ENCODE results near the gene DNAJB1.
A peak's percentile ranks its signal among the peaks of the same experiment; 100 is the strongest.

The DNAJB1 gene

DNA sequence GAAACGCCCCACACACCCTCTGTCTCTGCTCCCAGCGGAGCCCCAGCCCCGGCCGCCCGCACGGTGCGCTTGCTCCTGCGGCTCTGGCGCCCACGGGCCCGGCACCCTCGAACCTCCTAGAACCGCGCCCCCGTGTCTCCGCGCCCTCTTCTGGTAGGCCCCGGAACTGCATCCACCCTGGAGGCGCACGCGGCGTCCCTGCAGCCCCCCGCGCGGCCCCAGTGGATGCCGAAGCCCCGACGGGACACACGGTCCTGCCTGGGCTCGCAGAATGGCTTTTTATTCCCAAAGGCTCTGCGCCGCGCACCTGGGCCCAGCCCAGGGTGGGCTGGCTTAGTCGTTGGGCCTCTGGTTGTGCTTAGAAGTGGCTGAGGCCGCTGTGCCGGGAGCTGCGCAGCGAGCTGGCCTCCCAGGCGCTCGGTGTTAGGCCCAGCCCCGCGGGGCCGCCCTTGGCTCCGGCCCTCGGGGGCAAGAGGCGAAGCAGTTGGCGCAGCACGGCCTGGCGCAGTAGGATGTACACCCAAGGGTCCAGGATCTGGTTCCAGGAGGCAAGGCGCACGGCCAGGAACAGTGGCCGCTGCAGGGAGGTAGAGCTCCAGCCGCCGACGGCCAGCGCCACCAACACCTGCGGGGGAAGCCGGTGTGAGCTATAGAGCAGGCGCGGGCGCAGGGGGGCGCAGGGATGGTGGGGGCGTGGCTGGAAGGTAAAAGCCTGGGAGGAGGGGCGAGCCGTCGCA, 45.8 kb downstream of the DNAJB1 start:
- Histone ChIP-seq H3K27ac (ENCODE audit: insufficient read depth in 1 of 2, low read depth in 1 of 2, low read length in 2 of 2, poor library complexity in 1 of 2, severe bottlenecking in 2 of 2) (no peak overlapping the region), H3K36me3 (ENCODE audit: control insufficient read depth in 4 of 4, insufficient read depth in 4 of 4, low read length in 3 of 4) (peaks cover 3 to 37% (median 26%) of the 10 kb centered on the region in 4 experiments), H3K4me3 (ENCODE audit: control insufficient read depth in 1 of 7, extremely low read depth in 1 of 7, insufficient read depth in 4 of 7, low read depth in 2 of 7, low read length in 6 of 7) (peak overlapping the region in 2 of 7 experiments; percentile 32 to 37), H3K9me3 (ENCODE audit: control extremely low read depth in 1 of 5, control insufficient read depth in 4 of 5, insufficient read depth in 2 of 5, low read depth in 1 of 5, low read length in 4 of 5) (no peaks in the 10 kb centered on the region), H3K27me3 (replicated peaks in 2 of 5; ENCODE audit: control insufficient read depth in 4 of 5, insufficient read depth in 5 of 5, low read length in 4 of 5) (peaks cover 0 to 37% (median 7%) of the 10 kb centered on the region in 5 experiments), H3K4me1 (ENCODE audit: control extremely low read depth in 1 of 4, control insufficient read depth in 4 of 4, insufficient read depth in 4 of 4, low read length in 3 of 4) (peaks cover 0 to 43% (median 39%) of the 10 kb centered on the region in 4 experiments)
- WGBS (ENCODE audit: insufficient coverage): 1% methylated on average over 50 of the region's 66 CpGs
- CTCF ChIA-PET: interaction anchor here (0.8 to 2.0 kb wide), 16 partner anchors 8 to 65 kb away, joined by 3 to 7 read pairs (median 4); no protein-coding TSS in a partner anchor
- peak; percentile 75 to 82 (median 81) for DNase-seq
- POLR2A ChIA-PET: interaction anchor here (0.7 kb wide), 1 partner anchor 10 kb away, joined by 3 read pairs; no protein-coding TSS in a partner anchor

GRCh38 chr19:14471436-14472187, 46.6 kb downstream of the DNAJB1 start:
- H3K27ac ChIP-seq (ENCODE audit: insufficient read depth in 1 of 2, low read depth in 1 of 2, low read length in 2 of 2, poor library complexity in 1 of 2, severe bottlenecking in 2 of 2): no peak overlapping the region
- H3K27me3 ChIP-seq (replicated peaks in 2 of 5; ENCODE audit: control insufficient read depth in 4 of 5, insufficient read depth in 5 of 5, low read length in 4 of 5): peaks cover 0 to 36% (median 7%) of the 10 kb centered on the region in 5 experiments
- WGBS (ENCODE audit: insufficient coverage): 82% methylated on average over 28 of the region's 46 CpGs
- CTCF ChIA-PET: interaction anchor here (0.8 to 2.0 kb wide), 9 partner anchors 9 to 57 kb away, joined by 3 to 7 read pairs (median 3); no protein-coding TSS in a partner anchor
- H3K4me3 ChIP-seq (ENCODE audit: control insufficient read depth in 1 of 7, extremely low read depth in 1 of 7, insufficient read depth in 4 of 7, low read depth in 2 of 7, low read length in 6 of 7): peak overlapping the region in 1 of 7 experiments; percentile 32
- DNase-seq: no peak
- POLR2A ChIA-PET: no interaction called here
- no peaks in the 10 kb centered on the region for H3K9me3 ChIP-seq (ENCODE audit: control extremely low read depth in 1 of 5, control insufficient read depth in 4 of 5, insufficient read depth in 2 of 5, low read depth in 1 of 5, low read length in 4 of 5)
- peaks cover 3 to 42% (median 28%) of the 10 kb centered on the region in 4 experiments for H3K36me3 ChIP-seq (ENCODE audit: control insufficient read depth in 4 of 4, insufficient read depth in 4 of 4, low read length in 3 of 4)
- peaks cover 0 to 43% (median 37%) of the 10 kb centered on the region in 4 experiments for H3K4me1 ChIP-seq (ENCODE audit: control extremely low read depth in 1 of 4, control insufficient read depth in 4 of 4, insufficient read depth in 4 of 4, low read length in 3 of 4)

- H3K27me3 ChIP-seq (replicated peaks in 2 of 5; ENCODE audit: control insufficient read depth in 4 of 5, insufficient read depth in 5 of 5, low read length in 4 of 5): peaks cover 0 to 29% (median 7%) of the 10 kb centered on the region in 5 experiments
- no peaks in the 10 kb centered on the region for H3K9me3 ChIP-seq (ENCODE audit: control extremely low read depth in 1 of 5, control insufficient read depth in 4 of 5, insufficient read depth in 2 of 5, low read depth in 1 of 5, low read length in 4 of 5)
- DNase-seq: no peak
- WGBS (ENCODE audit: insufficient coverage): 96% methylated on average over 23 of the region's 32 CpGs
- H3K36me3 ChIP-seq (ENCODE audit: control insufficient read depth in 4 of 4, insufficient read depth in 4 of 4, low read length in 3 of 4): peaks cover 3 to 52% (median 32%) of the 10 kb centered on the region in 4 experiments
- CTCF ChIA-PET: interaction anchor here (3.1 kb wide), 1 partner anchor 10 kb away, joined by 17 read pairs; no protein-coding TSS in a partner anchor
- no peak overlapping the region for H3K4me3 ChIP-seq (ENCODE audit: control insufficient read depth in 1 of 7, extremely low read depth in 1 of 7, insufficient read depth in 4 of 7, low read depth in 2 of 7, low read length in 6 of 7)
- H3K4me1 ChIP-seq (ENCODE audit: control extremely low read depth in 1 of 4, control insufficient read depth in 4 of 4, insufficient read depth in 4 of 4, low read length in 3 of 4): peaks cover 0 to 34% (median 25%) of the 10 kb centered on the region in 4 experiments
- POLR2A ChIA-PET: interaction anchor here (0.5 to 0.8 kb wide), 2 partner anchors 14 to 48 kb away, joined by 3 read pairs; no protein-coding TSS in a partner anchor
- H3K27ac ChIP-seq (ENCODE audit: insufficient read depth in 1 of 2, low read depth in 1 of 2, low read length in 2 of 2, poor library complexity in 1 of 2, severe bottlenecking in 2 of 2): no peak overlapping the region
Observed at GRCh38 chr19:14470031-14470876, 47.9 kb downstream of the DNAJB1 start.

- H3K4me1 ChIP-seq (ENCODE audit: control extremely low read depth in 1 of 4, control insufficient read depth in 4 of 4, insufficient read depth in 4 of 4, low read length in 3 of 4): peaks cover 0 to 11% (median 11%) of the 10 kb centered on the region in 4 experiments
- H3K27ac ChIP-seq (ENCODE audit: insufficient read depth in 1 of 2, low read depth in 1 of 2, low read length in 2 of 2, poor library complexity in 1 of 2, severe bottlenecking in 2 of 2): no peak overlapping the region
- peak in 2 of 3 donors; percentile 50 to 73 for DNase-seq
- peaks cover 12 to 74% (median 50%) of the 10 kb centered on the region in 4 experiments for H3K36me3 ChIP-seq (ENCODE audit: control insufficient read depth in 4 of 4, insufficient read depth in 4 of 4, low read length in 3 of 4)
- no peak overlapping the region for H3K4me3 ChIP-seq (ENCODE audit: control insufficient read depth in 1 of 7, extremely low read depth in 1 of 7, insufficient read depth in 4 of 7, low read depth in 2 of 7, low read length in 6 of 7)
- ChIA-PET CTCF (interaction anchor here (0.6 to 3.1 kb wide), 11 partner anchors 9 to 62 kb away, joined by 3 to 17 read pairs (median 4); partner anchors contain the start of gene PKN1), POLR2A (interaction anchor here (1.2 kb wide), 1 partner anchor 12 kb away, joined by 3 read pairs; no protein-coding TSS in a partner anchor)
- H3K27me3 ChIP-seq (replicated peaks in 2 of 5; ENCODE audit: control insufficient read depth in 4 of 5, insufficient read depth in 5 of 5, low read length in 4 of 5): peaks cover 0 to 6% (median under 1%) of the 10 kb centered on the region in 5 experiments
- WGBS (ENCODE audit: insufficient coverage): 89% methylated on average over 8 of the region's 9 CpGs
- no peaks in the 10 kb centered on the region for H3K9me3 ChIP-seq (ENCODE audit: control extremely low read depth in 1 of 5, control insufficient read depth in 4 of 5, insufficient read depth in 2 of 5, low read depth in 1 of 5, low read length in 4 of 5)
Observed at GRCh38 chr19:14467816-14468215, 50.4 kb downstream of the DNAJB1 start.

GRCh38 chr19:14467391-14467790, 50.8 kb downstream of the DNAJB1 start:
- H3K4me3 ChIP-seq (ENCODE audit: control insufficient read depth in 1 of 7, extremely low read depth in 1 of 7, insufficient read depth in 4 of 7, low read depth in 2 of 7, low read length in 6 of 7): no peak overlapping the region
- no peak overlapping the region for H3K27ac ChIP-seq (ENCODE audit: insufficient read depth in 1 of 2, low read depth in 1 of 2, low read length in 2 of 2, poor library complexity in 1 of 2, severe bottlenecking in 2 of 2)
- ChIA-PET POLR2A (interaction anchor here (1.2 kb wide), 1 partner anchor 13 kb away, joined by 3 read pairs; no protein-coding TSS in a partner anchor), CTCF (interaction anchor here (0.6 to 1.9 kb wide), 10 partner anchors 9 to 62 kb away, joined by 3 to 8 read pairs (median 4); partner anchors contain the start of gene PKN1)
- H3K36me3 ChIP-seq (ENCODE audit: control insufficient read depth in 4 of 4, insufficient read depth in 4 of 4, low read length in 3 of 4): peaks cover 12 to 78% (median 53%) of the 10 kb centered on the region in 4 experiments
- peaks cover 0 to 7% (median 6%) of the 10 kb centered on the region in 4 experiments for H3K4me1 ChIP-seq (ENCODE audit: control extremely low read depth in 1 of 4, control insufficient read depth in 4 of 4, insufficient read depth in 4 of 4, low read length in 3 of 4)
- WGBS (ENCODE audit: insufficient coverage): 93% methylated on average over 10 of the region's 12 CpGs
- H3K9me3 ChIP-seq (ENCODE audit: control extremely low read depth in 1 of 5, control insufficient read depth in 4 of 5, insufficient read depth in 2 of 5, low read depth in 1 of 5, low read length in 4 of 5): no peaks in the 10 kb centered on the region
- DNase-seq: no peak
- peaks cover 0 to 2% (median 0%) of the 10 kb centered on the region in 5 experiments for H3K27me3 ChIP-seq (replicated peaks in 2 of 5; ENCODE audit: control insufficient read depth in 4 of 5, insufficient read depth in 5 of 5, low read length in 4 of 5)

All from common myeloid progenitor, CD34-positive (primary cell).